Measurements from ENCODE around the gene SPATA3. TPM values are rescaled to one million over a fixed set of nuclear protein-coding genes. Genes with fewer than 3 reads are reported as not detected.

Gene SPATA3
- total and polyA plus RNA-seq, 2 experiments from 2014 or later: not detected

DNA sequence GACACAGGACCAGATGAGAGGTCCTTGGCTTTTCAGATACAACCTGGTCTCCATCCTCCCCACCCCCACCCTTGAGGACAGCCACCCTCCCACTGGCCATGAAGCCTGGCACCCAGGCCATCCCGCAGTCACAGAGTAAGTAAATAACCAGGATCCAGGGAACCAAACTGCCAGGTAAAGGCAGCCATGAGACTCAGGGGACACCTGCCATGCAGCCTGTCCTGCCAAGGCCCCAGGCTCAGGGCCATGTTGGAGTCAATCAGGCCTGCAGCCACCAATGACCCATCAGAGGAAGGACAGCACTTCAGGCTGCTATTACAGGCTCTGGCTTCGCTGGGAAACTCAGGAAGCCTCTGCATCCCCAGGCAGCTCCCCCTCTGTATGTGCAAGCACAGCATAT, 15.6 kb downstream of the SPATA3 start:
- Histone ChIP-seq H3F3A (replicated peaks; ENCODE audit: low read depth) (no peaks in the 10 kb centered on the region), H3K4me2 (no peak overlapping the region), H3K9me2 (ENCODE audit: insufficient read depth) (no peaks in the 10 kb centered on the region), H3K27me3 (ENCODE audit: insufficient read depth) (no peaks in the 10 kb centered on the region), H4K20me1 (replicated peaks; ENCODE audit: insufficient read depth) (no peaks in the 10 kb centered on the region), H3K36me3 (ENCODE audit: insufficient read depth) (no peaks in the 10 kb centered on the region), H3K4me3 (no peak overlapping the region), H3K79me2 (replicated peaks; ENCODE audit: insufficient read depth) (no peaks in the 10 kb centered on the region), H2AFZ (no peak overlapping the region), H3K27ac (ENCODE audit: low read depth) (no peak overlapping the region), H3K4me1 (ENCODE audit: insufficient read depth) (no peaks in the 10 kb centered on the region; the same call in 1 of the 2 replicates)
- no peak for DNase-seq (ENCODE audit: low spot score)
- ATAC-seq: no peak
- H3K27me3 Mint-ChIP-seq (ENCODE audit: insufficient read depth, low read depth, poor library complexity): peaks cover 13% of the 10 kb centered on the region
- H3K36me3 Mint-ChIP-seq (ENCODE audit: low read depth): no peaks in the 10 kb centered on the region; the same call in 2 of the 3 replicates
- no peaks in the 10 kb centered on the region for H3K9me3 Mint-ChIP-seq
- no peak overlapping the region for H3K4me3 Mint-ChIP-seq
- no peak overlapping the region for H3K27ac Mint-ChIP-seq
- peaks cover 15% of the 10 kb centered on the region for H3K4me1 Mint-ChIP-seq
- TF ChIP-seq CREB1 (CRISPR knock-in tag; IDR thresholded peaks at IDR 0.05; ENCODE audit: low read depth) (no peak), ZNF114 (CRISPR knock-in tag; IDR thresholded peaks at IDR 0.05) (no peak), EZH2phosphoT487 (IDR thresholded peaks at IDR 0.05; ENCODE audit: unreplicated experiment) (no peak), JUNB (IDR thresholded peaks at IDR 0.05; ENCODE audit: unreplicated experiment) (no peak), NANOG (IDR thresholded peaks at IDR 0.05; ENCODE audit: borderline replicate concordance) (no peak), ZNF331 (CRISPR knock-in tag; IDR thresholded peaks at IDR 0.05; ENCODE audit: low read depth) (no peak), EZH2 (IDR thresholded peaks at IDR 0.05; ENCODE audit: low read depth, unreplicated experiment) (no peak)
- TF ChIP-seq, protein P1, sequence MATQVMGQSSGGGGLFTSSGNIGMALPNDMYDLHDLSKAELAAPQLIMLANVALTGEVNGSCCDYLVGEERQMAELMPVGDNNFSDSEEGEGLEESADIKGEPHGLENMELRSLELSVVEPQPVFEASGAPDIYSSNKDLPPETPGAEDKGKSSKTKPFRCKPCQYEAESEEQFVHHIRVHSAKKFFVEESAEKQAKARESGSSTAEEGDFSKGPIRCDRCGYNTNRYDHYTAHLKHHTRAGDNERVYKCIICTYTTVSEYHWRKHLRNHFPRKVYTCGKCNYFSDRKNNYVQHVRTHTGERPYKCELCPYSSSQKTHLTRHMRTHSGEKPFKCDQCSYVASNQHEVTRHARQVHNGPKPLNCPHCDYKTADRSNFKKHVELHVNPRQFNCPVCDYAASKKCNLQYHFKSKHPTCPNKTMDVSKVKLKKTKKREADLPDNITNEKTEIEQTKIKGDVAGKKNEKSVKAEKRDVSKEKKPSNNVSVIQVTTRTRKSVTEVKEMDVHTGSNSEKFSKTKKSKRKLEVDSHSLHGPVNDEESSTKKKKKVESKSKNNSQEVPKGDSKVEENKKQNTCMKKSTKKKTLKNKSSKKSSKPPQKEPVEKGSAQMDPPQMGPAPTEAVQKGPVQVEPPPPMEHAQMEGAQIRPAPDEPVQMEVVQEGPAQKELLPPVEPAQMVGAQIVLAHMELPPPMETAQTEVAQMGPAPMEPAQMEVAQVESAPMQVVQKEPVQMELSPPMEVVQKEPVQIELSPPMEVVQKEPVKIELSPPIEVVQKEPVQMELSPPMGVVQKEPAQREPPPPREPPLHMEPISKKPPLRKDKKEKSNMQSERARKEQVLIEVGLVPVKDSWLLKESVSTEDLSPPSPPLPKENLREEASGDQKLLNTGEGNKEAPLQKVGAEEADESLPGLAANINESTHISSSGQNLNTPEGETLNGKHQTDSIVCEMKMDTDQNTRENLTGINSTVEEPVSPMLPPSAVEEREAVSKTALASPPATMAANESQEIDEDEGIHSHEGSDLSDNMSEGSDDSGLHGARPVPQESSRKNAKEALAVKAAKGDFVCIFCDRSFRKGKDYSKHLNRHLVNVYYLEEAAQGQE (IDR thresholded peaks at IDR 0.05; ENCODE audit: unreplicated experiment): no peak
- TF ChIP-seq, protein P2, sequence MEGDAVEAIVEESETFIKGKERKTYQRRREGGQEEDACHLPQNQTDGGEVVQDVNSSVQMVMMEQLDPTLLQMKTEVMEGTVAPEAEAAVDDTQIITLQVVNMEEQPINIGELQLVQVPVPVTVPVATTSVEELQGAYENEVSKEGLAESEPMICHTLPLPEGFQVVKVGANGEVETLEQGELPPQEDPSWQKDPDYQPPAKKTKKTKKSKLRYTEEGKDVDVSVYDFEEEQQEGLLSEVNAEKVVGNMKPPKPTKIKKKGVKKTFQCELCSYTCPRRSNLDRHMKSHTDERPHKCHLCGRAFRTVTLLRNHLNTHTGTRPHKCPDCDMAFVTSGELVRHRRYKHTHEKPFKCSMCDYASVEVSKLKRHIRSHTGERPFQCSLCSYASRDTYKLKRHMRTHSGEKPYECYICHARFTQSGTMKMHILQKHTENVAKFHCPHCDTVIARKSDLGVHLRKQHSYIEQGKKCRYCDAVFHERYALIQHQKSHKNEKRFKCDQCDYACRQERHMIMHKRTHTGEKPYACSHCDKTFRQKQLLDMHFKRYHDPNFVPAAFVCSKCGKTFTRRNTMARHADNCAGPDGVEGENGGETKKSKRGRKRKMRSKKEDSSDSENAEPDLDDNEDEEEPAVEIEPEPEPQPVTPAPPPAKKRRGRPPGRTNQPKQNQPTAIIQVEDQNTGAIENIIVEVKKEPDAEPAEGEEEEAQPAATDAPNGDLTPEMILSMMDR (conservative IDR thresholded peaks at IDR 0.05; ENCODE audit: low read depth in 2 of 2): no peak
- TF ChIP-seq, protein P3, sequence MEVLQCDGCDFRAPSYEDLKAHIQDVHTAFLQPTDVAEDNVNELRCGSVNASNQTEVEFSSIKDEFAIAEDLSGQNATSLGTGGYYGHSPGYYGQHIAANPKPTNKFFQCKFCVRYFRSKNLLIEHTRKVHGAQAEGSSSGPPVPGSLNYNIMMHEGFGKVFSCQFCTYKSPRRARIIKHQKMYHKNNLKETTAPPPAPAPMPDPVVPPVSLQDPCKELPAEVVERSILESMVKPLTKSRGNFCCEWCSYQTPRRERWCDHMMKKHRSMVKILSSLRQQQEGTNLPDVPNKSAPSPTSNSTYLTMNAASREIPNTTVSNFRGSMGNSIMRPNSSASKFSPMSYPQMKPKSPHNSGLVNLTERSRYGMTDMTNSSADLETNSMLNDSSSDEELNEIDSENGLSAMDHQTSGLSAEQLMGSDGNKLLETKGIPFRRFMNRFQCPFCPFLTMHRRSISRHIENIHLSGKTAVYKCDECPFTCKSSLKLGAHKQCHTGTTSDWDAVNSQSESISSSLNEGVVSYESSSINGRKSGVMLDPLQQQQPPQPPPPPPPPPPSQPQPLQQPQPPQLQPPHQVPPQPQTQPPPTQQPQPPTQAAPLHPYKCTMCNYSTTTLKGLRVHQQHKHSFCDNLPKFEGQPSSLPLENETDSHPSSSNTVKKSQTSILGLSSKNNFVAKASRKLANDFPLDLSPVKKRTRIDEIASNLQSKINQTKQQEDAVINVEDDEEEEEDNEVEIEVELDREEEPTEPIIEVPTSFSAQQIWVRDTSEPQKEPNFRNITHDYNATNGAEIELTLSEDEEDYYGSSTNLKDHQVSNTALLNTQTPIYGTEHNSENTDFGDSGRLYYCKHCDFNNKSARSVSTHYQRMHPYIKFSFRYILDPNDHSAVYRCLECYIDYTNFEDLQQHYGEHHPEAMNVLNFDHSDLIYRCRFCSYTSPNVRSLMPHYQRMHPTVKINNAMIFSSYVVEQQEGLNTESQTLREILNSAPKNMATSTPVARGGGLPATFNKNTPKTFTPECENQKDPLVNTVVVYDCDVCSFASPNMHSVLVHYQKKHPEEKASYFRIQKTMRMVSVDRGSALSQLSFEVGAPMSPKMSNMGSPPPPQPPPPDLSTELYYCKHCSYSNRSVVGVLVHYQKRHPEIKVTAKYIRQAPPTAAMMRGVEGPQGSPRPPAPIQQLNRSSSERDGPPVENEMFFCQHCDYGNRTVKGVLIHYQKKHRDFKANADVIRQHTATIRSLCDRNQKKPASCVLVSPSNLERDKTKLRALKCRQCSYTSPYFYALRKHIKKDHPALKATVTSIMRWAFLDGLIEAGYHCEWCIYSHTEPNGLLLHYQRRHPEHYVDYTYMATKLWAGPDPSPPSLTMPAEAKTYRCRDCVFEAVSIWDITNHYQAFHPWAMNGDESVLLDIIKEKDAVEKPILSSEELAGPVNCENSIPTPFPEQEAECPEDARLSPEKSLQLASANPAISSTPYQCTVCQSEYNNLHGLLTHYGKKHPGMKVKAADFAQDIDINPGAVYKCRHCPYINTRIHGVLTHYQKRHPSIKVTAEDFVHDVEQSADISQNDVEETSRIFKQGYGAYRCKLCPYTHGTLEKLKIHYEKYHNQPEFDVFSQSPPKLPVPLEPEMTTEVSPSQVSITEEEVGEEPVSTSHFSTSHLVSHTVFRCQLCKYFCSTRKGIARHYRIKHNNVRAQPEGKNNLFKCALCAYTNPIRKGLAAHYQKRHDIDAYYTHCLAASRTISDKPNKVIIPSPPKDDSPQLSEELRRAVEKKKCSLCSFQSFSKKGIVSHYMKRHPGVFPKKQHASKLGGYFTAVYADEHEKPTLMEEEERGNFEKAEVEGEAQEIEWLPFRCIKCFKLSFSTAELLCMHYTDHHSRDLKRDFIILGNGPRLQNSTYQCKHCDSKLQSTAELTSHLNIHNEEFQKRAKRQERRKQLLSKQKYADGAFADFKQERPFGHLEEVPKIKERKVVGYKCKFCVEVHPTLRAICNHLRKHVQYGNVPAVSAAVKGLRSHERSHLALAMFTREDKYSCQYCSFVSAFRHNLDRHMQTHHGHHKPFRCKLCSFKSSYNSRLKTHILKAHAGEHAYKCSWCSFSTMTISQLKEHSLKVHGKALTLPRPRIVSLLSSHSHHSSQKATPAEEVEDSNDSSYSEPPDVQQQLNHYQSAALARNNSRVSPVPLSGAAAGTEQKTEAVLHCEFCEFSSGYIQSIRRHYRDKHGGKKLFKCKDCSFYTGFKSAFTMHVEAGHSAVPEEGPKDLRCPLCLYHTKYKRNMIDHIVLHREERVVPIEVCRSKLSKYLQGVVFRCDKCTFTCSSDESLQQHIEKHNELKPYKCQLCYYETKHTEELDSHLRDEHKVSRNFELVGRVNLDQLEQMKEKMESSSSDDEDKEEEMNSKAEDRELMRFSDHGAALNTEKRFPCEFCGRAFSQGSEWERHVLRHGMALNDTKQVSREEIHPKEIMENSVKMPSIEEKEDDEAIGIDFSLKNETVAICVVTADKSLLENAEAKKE (CRISPR knock-in tag; IDR thresholded peaks at IDR 0.05): no peak
- TF ChIP-seq, protein P4, sequence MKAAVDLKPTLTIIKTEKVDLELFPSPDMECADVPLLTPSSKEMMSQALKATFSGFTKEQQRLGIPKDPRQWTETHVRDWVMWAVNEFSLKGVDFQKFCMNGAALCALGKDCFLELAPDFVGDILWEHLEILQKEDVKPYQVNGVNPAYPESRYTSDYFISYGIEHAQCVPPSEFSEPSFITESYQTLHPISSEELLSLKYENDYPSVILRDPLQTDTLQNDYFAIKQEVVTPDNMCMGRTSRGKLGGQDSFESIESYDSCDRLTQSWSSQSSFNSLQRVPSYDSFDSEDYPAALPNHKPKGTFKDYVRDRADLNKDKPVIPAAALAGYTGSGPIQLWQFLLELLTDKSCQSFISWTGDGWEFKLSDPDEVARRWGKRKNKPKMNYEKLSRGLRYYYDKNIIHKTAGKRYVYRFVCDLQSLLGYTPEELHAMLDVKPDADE (IDR thresholded peaks at IDR 0.05): no peak
